TTC549 (cell line): Measurements from ENCODE around the gene PDE11A.
A peak's percentile ranks its signal among the peaks of the same experiment; 100 is the strongest.

Experiments
- FAIRE-seq: peaks from 2 replicates; lab custom pipeline; 2012; peaks lifted over from hg19 to GRCh38; lab: Jason Lieb, UNC

Gene PDE11A

DNA sequence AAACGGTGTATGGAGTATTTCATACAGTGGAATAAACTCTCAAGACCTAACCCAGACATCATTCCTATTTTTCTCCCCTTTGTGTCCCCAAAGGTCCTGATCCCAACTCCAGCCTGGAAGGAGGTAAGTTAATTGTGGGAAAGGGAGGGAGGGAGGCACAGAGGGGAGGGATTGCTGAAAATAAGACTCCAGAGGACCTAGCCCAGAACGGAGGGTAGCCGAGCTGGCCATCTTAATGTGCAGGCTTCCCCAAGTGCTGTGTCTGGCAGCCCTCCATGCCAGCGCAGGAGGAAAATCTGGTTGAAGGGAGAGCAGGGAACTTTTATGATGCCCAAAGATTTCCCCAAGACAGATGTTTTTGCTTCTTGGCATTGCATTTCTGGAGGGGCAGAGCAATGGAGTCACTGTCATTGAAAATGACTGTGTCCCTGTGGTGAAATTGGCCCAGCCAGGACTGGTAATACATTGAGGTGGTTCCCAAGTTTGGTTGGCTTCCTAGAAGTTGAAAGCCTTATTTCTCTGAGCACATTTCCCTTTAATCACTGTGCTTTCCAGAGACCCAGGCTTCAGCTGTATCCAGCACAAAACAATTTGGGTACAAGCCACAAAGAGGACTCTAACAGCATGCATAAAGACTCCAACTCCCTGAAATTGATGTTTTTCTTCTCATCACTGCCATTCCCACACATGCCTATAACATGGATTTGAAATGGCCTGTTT, 477.3 kb downstream of the PDE11A start:
- no peak for FAIRE-seq

DNA sequence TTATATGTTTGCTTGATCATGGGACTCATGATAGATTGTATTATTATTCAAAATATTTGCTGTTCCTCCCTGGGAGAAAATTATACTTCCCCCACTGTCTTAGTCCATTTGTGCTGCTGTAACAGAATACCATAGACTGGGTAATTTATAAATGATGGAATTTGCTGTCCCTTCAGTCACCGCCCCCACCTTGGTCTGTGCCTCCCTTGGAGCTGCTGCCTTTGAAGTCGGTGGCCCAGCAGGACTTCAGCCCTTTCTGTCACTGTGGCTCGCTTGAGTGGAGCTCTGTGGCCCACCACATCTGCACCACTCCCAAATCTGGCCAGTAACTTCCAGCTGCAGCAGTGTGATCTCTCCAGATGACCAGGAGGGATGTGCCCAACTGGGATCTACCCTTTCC, 479.2 kb downstream of the PDE11A start:
- FAIRE-seq, result no peak

DNA sequence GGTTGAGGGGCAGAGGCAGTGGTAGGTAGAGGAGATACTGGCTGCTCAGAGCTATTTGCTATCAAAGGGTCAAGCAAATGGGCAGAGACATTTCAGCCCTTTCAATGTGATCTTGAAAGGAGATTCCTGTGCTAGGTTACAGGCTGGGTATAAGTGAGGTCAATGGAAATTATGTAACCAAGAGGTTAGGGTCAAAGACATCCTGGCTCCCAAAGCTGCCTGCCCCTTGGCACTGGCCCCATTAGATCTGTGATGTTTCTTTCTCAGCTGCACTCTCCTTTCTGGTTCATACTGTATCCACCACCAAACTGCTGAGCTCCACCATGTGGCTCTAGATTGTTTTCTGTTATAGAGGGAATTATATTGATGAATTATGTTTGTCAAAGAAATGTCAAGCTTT, 479.6 kb downstream of the PDE11A start:
- FAIRE-seq, result peak; percentile 83

- no peak for FAIRE-seq
Measured at GRCh38 chr2:177592397-177592796, 480.2 kb downstream of the PDE11A start.

DNA sequence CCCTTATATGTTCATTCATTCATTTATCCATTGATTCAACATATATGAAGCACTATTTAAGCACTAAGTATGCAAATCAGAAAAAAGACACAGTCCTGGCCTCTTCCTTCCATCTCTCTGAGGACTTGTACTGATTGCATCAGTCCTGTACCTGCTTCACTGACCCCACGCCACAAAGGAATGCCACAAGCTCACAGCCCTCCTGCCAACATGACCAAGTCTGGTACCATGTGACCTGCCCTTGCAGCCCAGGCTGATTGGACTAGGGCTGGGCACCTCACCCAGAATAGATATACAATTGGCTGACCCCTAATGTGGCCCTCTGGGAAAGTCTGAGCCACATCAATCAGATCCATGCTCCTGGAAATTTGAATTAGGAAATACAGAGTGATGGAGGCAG, 483.4 kb downstream of the PDE11A start:
- FAIRE-seq, result no peak

- no peak for FAIRE-seq
Measured at GRCh38 chr2:177588671-177589070, 483.9 kb downstream of the PDE11A start.

GRCh38 chr2:177587371-177587770, 485.2 kb downstream of the PDE11A start:
- no peak for FAIRE-seq

DNA sequence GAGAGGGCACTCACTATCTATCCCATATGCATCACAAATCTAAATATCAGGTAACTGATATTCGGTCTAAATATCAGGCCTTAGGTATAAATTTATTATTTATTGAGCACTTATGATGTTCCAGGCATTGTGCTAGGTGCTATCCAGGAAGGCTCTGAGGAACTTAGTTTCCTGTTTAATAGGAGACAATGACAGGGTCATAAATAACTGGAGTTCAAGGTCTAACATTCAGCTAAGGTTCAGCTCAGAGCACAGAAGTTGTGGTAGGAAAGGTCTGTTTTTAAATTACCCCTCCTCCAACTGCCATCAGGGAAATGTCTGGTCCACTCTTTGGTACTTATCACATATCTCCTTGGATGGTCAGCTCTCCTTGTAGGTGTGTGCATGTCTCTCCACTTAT, 486.4 kb downstream of the PDE11A start:
- no peak for FAIRE-seq

DNA sequence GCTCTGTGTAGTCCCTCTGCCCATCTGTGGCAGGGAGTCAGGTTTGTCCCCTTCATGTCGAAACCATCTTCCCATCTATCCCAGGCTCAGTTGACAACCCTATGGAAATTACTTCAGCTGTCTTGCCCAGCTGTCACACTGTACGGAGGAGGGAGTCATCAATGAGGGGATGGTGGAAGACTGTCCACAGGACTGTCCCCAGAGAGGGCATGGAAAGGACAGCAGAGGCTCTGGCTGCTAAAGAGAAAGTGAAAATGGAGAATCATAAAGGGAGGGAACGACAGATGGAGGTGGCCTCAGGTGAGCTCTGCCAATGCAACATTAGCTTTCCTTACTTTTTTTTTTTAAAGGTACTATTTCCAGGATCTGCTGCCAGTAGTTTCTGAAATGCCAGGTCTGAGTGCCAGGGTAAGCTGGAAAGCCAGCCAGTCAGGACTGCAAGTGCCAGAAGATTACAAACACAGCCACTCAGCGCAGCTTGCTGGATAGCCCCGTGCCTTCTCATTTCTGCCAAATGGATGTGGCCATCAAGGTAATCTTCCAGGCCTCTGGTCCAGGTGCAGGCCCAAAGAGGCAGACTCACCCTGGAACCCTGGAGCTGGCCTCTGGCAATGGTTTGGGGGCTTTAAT, 487.2 kb downstream of the PDE11A start:
- no peak for FAIRE-seq

DNA sequence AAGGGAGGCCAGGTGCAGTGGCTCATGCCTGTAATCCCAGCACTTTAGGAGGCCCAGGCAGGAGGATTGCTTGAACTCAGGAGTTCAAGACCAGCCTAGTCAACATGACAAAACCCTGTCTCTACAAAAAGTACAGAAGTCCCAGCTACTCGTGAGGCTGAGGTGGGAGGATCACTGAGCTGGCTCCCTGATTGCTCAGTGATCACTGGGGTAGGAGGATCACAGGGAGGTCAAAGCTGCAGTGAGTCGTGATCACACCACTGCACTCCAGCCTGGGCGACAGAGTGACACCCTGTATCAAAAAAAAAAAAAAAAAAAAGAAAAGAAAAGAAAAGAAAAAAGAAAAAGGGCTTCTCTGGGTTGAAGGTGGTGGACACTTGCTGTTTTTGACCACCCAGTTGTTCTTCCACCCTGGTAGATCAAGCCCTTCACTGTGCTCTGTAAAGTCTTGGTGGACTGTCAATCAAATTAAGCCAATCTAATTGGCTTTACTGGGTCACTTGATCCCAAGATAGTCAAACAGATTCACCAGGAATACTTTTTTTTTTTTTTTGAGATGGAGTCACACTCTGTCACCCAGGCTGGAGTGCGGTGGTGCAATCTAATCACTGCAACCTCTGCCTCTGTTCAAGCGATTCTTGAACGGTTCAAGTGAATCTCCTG, 488.4 kb downstream of the PDE11A start:
- FAIRE-seq, result no peak

DNA sequence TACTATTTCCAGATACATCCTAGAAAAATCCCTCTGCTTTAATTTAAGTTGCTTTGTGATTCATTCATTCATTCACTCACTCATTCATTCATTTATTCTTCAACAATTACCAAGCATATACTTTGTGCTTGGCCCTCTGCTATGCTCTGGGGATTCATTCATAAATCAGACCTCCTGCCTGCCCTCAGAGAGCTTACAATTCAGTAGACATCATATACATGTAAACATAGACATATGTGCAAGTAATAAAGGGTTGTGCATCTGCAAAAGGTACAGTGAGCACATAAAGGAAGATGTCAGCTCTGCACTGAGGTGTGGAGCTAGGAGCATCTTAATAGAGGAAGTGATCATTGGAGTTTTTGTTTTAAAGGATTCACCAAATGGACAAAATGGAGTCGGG, 490.6 kb downstream of the PDE11A start:
- no peak for FAIRE-seq

- FAIRE-seq, result no peak
Measured at GRCh38 chr2:177579486-177580036, 493.0 kb downstream of the PDE11A start.

DNA sequence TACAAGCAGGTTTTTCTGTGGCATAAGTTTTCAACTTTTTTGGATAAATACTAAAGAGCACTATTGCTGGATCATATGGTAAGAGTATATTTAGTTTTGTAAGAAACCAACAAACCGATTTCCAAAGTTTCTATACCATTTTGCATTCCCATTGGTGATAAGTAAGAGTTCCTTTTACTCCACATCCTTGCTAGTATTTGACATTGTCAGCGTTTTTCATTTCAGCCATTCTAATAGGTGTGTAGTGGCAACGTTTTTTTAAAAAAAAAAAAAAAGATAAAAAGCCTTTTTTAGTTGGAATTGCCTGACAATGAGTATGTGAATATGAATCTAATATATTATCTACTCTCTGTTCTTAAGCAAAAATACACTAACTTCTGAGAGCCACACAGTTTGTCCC, 494.1 kb downstream of the PDE11A start:
- peak; percentile 15 for FAIRE-seq

GRCh38 chr2:177577075-177577474, 495.5 kb downstream of the PDE11A start:
- no peak for FAIRE-seq

- no peak for FAIRE-seq
Measured at GRCh38 chr2:177575358-177575757, 497.2 kb downstream of the PDE11A start.

GRCh38 chr2:177574356-177574755, 498.2 kb downstream of the PDE11A start:
- FAIRE-seq, result no peak
